BLaER1 treated with 17β-estradiol and CSF1 and Interleukin-3, amounts not matched to agents 10 nM and 100 nM (cell line): Measurements from ENCODE around the gene ACKR3.

Source experiments
- H3K27ac ChIP-seq, 11 experiments: shearing (Covaris generic); formaldehyde crosslinking; 2 replicates each; pipeline ENCODE4 v1.8.1; 2022
- H3K27me3 ChIP-seq, 11 experiments: shearing (Covaris generic); formaldehyde crosslinking; 2 replicates each; pipeline ENCODE4 v1.8.1; 2022
- H3K36me3 ChIP-seq, 11 experiments: shearing (Covaris generic); formaldehyde crosslinking; 2 replicates each; pipeline ENCODE4 v1.8.1; 2022
- H3K4me1 ChIP-seq, 10 experiments: shearing (Covaris generic); formaldehyde crosslinking; 2 replicates each; pipeline ENCODE4 v1.8.1; 2022
- H3K4me2 ChIP-seq, 11 experiments: shearing (Covaris generic); formaldehyde crosslinking; 2 replicates each; pipeline ENCODE4 v1.8.1; 2022
- H3K4me3 ChIP-seq, 10 experiments: shearing (Covaris generic); formaldehyde crosslinking; 2 replicates each; pipeline ENCODE4 v1.8.1; 2022
- H3K9ac ChIP-seq, 11 experiments: shearing (Covaris generic); formaldehyde crosslinking; 2 replicates each; pipeline ENCODE4 v1.8.1; 2022
- H3K9me3 ChIP-seq, 11 experiments: shearing (Covaris generic); formaldehyde crosslinking; replicated peaks in 1 of 11; 2 replicates each; pipeline ENCODE4 v1.8.1; 2022
- H4K20me1 ChIP-seq, 11 experiments: shearing (Covaris generic); formaldehyde crosslinking; 2 replicates each; pipeline ENCODE4 v1.8.1; 2022
- Cebpa-rat ChIP-seq, 11 experiments: shearing (Covaris generic); IDR thresholded peaks; 2 replicates each; pipeline ENCODE4 v1.8.1; 2022

Gene ACKR3

GRCh38 chr2:236574424-236575145 is 5.0 kb downstream of the ACKR3 start:
- no peak overlapping the region for H3K4me3 ChIP-seq
- TF ChIP-seq Cebpa-rat (IDR thresholded peaks at IDR 0.05), result no peak
- H3K4me1 ChIP-seq, result peaks cover 29 to 34% (median 31%) of the 10 kb centered on the region in 10 experiments
- H3K27ac ChIP-seq, result no peak overlapping the region
- peaks cover 0 to 34% (median 0%) of the 10 kb centered on the region in 11 experiments; a peak in 5 of 22 replicates for H4K20me1 ChIP-seq
- H3K9ac ChIP-seq, result no peak overlapping the region
- no peak overlapping the region for H3K4me2 ChIP-seq
- peaks cover 0 to 10% (median 0%) of the 10 kb centered on the region in 11 experiments; a peak in 1 of 22 replicates for H3K36me3 ChIP-seq
- peaks cover 0 to 25% (median 12%) of the 10 kb centered on the region in 11 experiments; a peak in 15 of 22 replicates for H3K9me3 ChIP-seq
- peaks cover 0 to 10% (median 0%) of the 10 kb centered on the region in 11 experiments; a peak in 3 of 22 replicates for H3K27me3 ChIP-seq

- Histone ChIP-seq H3K4me2 (no peak overlapping the region), H3K27ac (no peak overlapping the region), H3K9me3 (peaks cover 0 to 25% (median 12%) of the 10 kb centered on the region in 11 experiments; a peak in 15 of 22 replicates), H3K9ac (no peak overlapping the region), H4K20me1 (peaks cover 0 to 43% (median 0%) of the 10 kb centered on the region in 11 experiments; a peak in 5 of 22 replicates), H3K27me3 (peaks cover 0 to 7% (median 0%) of the 10 kb centered on the region in 11 experiments; a peak in 2 of 22 replicates), H3K4me1 (peaks cover 20 to 24% (median 22%) of the 10 kb centered on the region in 10 experiments), H3K36me3 (peaks cover 0 to 17% (median 0%) of the 10 kb centered on the region in 11 experiments; a peak in 8 of 22 replicates), H3K4me3 (no peak overlapping the region)
- no peak for TF ChIP-seq Cebpa-rat (IDR thresholded peaks at IDR 0.05)
These were observed 5.9 kb downstream of the ACKR3 start for GRCh38 chr2:236575510-236575909.

DNA sequence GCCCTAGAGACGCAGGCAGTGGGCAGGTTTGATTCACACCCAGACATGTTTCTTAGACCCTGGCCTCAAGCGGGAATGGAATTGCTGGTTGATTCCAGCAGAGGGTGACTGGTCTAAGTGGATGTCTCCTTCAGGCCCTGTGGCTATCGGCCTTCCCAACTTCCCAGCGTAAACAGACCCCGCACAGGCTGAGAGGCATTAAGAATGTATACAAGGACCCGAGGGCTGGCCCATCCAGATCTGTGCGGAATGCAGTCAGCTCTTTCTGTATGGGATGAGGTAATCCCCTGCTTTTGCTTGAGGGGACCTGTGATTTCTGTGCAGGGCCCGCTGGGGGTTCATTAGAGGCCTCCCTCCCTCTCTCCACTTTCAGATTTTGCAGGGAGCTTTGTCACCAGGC is 6.5 kb downstream of the ACKR3 start:
- Histone ChIP-seq H3K9ac (no peak overlapping the region), H4K20me1 (peaks cover 0 to 49% (median 0%) of the 10 kb centered on the region in 11 experiments; a peak in 5 of 22 replicates), H3K36me3 (peaks cover 0 to 23% (median 0%) of the 10 kb centered on the region in 11 experiments; a peak in 8 of 22 replicates), H3K27me3 (peaks cover 0 to 3% (median 0%) of the 10 kb centered on the region in 11 experiments; a peak in 1 of 22 replicates), H3K27ac (no peak overlapping the region), H3K4me1 (peaks cover 14 to 19% (median 16%) of the 10 kb centered on the region in 10 experiments), H3K4me3 (no peak overlapping the region), H3K9me3 (peaks cover 0 to 25% (median 12%) of the 10 kb centered on the region in 11 experiments; a peak in 15 of 22 replicates), H3K4me2 (no peak overlapping the region)
- no peak for TF ChIP-seq Cebpa-rat (IDR thresholded peaks at IDR 0.05)

DNA sequence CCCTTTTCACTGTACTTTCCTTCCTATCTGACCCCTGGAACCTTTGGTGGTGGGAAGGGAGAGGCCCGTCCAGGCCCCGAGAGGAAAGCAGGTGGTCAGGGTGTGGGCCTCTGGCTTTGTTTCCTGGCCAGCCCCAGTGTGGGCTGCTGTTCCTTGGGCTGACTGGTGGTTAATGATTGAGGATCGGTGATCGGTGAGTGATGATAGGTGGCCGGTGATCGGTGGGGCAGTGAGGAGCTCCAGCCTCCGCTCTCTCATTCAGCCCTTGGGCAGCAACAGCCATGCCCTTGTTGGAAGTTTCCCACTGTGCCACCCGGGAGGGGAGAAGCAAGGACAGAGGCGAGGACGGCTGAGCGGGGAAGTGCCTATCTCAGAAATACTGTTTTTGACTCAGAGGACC is 7.3 kb downstream of the ACKR3 start:
- no peak overlapping the region for H3K27ac ChIP-seq
- H3K4me2 ChIP-seq, result no peak overlapping the region
- no peaks in the 10 kb centered on the region for H3K27me3 ChIP-seq
- H4K20me1 ChIP-seq, result peaks cover 0 to 53% (median 0%) of the 10 kb centered on the region in 11 experiments; a peak in 5 of 22 replicates
- no peak for TF ChIP-seq Cebpa-rat (IDR thresholded peaks at IDR 0.05)
- no peak overlapping the region for H3K9ac ChIP-seq
- peaks cover 0 to 25% (median 12%) of the 10 kb centered on the region in 11 experiments; a peak in 15 of 22 replicates for H3K9me3 ChIP-seq
- no peak overlapping the region for H3K4me3 ChIP-seq
- peaks cover 6 to 10% (median 8%) of the 10 kb centered on the region in 10 experiments for H3K4me1 ChIP-seq
- peaks cover 0 to 29% (median 0%) of the 10 kb centered on the region in 11 experiments; a peak in 8 of 22 replicates for H3K36me3 ChIP-seq

DNA sequence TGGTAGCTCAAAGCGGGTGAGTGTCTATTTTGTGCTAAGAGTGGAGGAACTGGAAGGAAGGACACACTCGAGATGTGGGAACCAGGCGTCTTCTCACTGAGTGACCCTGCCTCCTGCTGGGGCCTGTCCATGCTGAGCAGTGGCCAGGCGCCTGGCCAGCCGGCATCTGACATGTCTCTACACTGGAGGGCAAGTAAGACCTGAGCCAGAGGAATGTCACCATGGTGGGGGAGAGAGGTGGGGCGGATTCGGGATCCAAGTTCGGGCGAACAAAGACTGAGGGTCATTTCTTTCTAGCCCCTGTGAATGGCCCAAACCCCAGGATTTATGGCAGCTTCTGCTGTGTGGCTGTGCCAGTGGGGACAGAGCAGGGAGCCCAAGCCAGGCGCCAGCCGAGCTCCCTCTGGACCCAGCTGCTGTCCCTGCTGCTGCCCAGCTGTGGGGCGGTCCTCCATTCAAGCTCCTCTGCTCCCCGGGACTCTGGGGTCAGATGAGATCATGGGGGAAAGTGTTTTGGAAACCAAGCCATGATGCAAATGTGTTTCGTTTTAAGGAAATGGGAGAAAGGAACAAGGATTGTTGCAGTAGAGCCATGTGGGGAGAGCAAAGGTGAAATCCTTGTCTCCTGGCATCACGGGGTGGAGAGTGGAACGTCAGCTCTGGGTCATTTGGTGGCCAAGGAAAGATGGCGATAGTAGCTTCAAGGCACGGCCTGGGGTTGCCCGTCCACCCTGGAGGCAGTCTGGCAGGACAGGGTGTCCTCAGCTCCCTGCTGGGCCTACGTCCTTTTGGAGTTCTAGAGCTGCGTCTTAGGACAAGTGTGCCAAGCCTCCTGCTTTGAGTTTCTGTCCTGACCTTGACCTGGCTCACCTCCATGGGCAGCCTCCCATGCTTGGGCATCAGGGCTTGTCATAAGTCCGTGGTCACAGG is 8.1 kb downstream of the ACKR3 start:
- H3K9ac ChIP-seq, result no peak overlapping the region
- H3K36me3 ChIP-seq, result peaks cover 0 to 29% (median 0%) of the 10 kb centered on the region in 11 experiments; a peak in 8 of 22 replicates
- peaks cover 0 to 3% (median under 1%) of the 10 kb centered on the region in 10 experiments; a peak in 7 of 20 replicates for H3K4me1 ChIP-seq
- no peaks in the 10 kb centered on the region for H3K27me3 ChIP-seq
- no peak for TF ChIP-seq Cebpa-rat (IDR thresholded peaks at IDR 0.05)
- 0 out of 22 replicates have a peak overlapping the region, but pooled peaks of 1 of the 11 experiments have one; percentile 28 for H3K4me2 ChIP-seq
- peaks cover 0 to 45% (median 0%) of the 10 kb centered on the region in 11 experiments; a peak in 5 of 22 replicates for H4K20me1 ChIP-seq
- H3K9me3 ChIP-seq, result peaks cover 0 to 25% (median 12%) of the 10 kb centered on the region in 11 experiments; a peak in 15 of 22 replicates
- no peak overlapping the region for H3K4me3 ChIP-seq
- H3K27ac ChIP-seq, result no peak overlapping the region

DNA sequence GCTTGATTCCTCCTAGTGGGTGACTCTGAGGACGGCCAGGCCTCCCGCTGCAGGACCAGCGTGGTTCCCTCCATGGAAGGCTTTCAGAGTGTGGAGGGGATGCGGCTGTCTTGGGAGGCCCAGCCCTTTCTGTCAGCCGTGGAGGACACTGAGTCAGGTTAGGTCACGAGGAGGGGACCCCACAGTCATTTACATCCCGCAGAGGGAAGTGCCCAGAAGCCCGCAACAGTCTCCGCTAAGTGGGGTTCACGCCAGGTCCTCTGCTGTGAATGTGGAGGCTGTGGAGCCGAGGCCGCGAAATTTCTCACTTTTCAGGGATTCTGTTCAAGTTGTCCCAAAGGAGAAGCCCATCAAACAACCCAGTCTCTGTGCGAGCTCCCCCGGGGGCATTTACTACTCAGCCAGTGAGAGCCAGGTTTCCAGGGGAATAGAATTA is 8.8 kb downstream of the ACKR3 start:
- TF ChIP-seq Cebpa-rat (IDR thresholded peaks at IDR 0.05), result no peak
- peaks cover 0 to 25% (median 12%) of the 10 kb centered on the region in 11 experiments; a peak in 15 of 22 replicates for H3K9me3 ChIP-seq
- H3K27ac ChIP-seq, result no peak overlapping the region

GRCh38 chr2:236579048-236579745 is 9.6 kb downstream of the ACKR3 start:
- Histone ChIP-seq H3K36me3 (peaks cover 0 to 29% (median 0%) of the 10 kb centered on the region in 11 experiments; a peak in 8 of 22 replicates), H3K9ac (no peak overlapping the region), H3K27me3 (no peaks in the 10 kb centered on the region), H3K4me2 (peak overlapping the region in 1 of 11 experiments; percentile 16; a peak in 1 of 22 replicates), H3K9me3 (peaks cover 0 to 25% (median 12%) of the 10 kb centered on the region in 11 experiments; a peak in 15 of 22 replicates), H3K27ac (no peak overlapping the region; a peak in 1 of 22 replicates), H4K20me1 (peaks cover 0 to 31% (median 0%) of the 10 kb centered on the region in 11 experiments; a peak in 4 of 22 replicates), H3K4me1 (peaks cover 0 to 6% (median 0%) of the 10 kb centered on the region in 10 experiments; a peak in 4 of 20 replicates), H3K4me3 (no peak overlapping the region)
- no peak for TF ChIP-seq Cebpa-rat (IDR thresholded peaks at IDR 0.05)

More for the DNA sequence above, 8.8 kb downstream of the ACKR3 start:
- no peaks in the 10 kb centered on the region for H3K27me3 ChIP-seq
- H4K20me1 ChIP-seq, result peaks cover 0 to 39% (median 0%) of the 10 kb centered on the region in 11 experiments; a peak in 5 of 22 replicates
- no peak overlapping the region for H3K4me3 ChIP-seq
- peak overlapping the region in 3 of 11 experiments; percentile 16 to 28 (median 26); a peak in 3 of 22 replicates for H3K4me2 ChIP-seq
- H3K9ac ChIP-seq, result no peak overlapping the region
- H3K36me3 ChIP-seq, result peaks cover 0 to 29% (median 0%) of the 10 kb centered on the region in 11 experiments; a peak in 8 of 22 replicates
- H3K4me1 ChIP-seq, result peaks cover 0 to 6% (median 0%) of the 10 kb centered on the region in 10 experiments; a peak in 4 of 20 replicates
